Esophagus squamous epithelium (tissue), 5 donors: ENCODE results near the gene HNRNPUL2. TPM values are rescaled to one million over a fixed set of nuclear protein-coding genes. Genes with fewer than 3 reads are reported as not detected.
A peak's percentile ranks its signal among the peaks of the same experiment; 100 is the strongest.
"Not testable (repeated sequence)": the region's sequence is repeated elsewhere in the genome, so short reads cannot be mapped to it uniquely, and the experiment has no call there.

Experiments
- DNase-seq: peaks from one replicate; lab custom pipeline; 2025; lab: John Stamatoyannopoulos, UW
- H3K27ac ChIP-seq, 4 donors: fragments of 200-600 bp; sonication (generic); one replicate each; pipeline ENCODE4 v1.5.1; 2016 to 2019; ENCODE audit warnings: mild to moderate bottlenecking in 1 of 4
- H3K27me3 ChIP-seq, 4 donors: fragments of 200-600 bp; sonication (generic); 1 replicate in 3 of 4; 2 replicates in 1 of 4; pipeline versions ENCODE4 v1.5.1 to v1.6.0; 2017 to 2021; ENCODE audit warnings: antibody characterized with exemption in 1 of 4
- H3K36me3 ChIP-seq, 3 donors: fragments of 200-600 bp; sonication (generic); one replicate each; pipeline ENCODE4 v1.5.1; 2016 to 2019
- H3K4me1 ChIP-seq, 3 donors: fragments of 200-600 bp; sonication (generic); one replicate each; pipeline ENCODE4 v1.5.1; 2017 to 2019
- H3K4me3 ChIP-seq, 4 donors: fragments of 200-600 bp; sonication (generic); 1 replicate in 3 of 4; 2 replicates in 1 of 4; pipeline ENCODE4 v1.5.1; 2016 to 2019; ENCODE audit warnings: mild to moderate bottlenecking in 2 of 4, moderate library complexity in 1 of 4
- H3K9me3 ChIP-seq, 3 donors: fragments of 200-600 bp; sonication (generic); one replicate each; pipeline ENCODE4 v1.5.1; 2016 to 2019
- CTCF ChIP-seq, 6 experiments: fragments of 450-650 bp in 4 of 6; fragments of 200-600 bp in 2 of 6; sonication (generic) in 2 of 6; IDR thresholded peaks; one replicate each; pipeline ENCODE4 v1.5.1; 2016 to 2019; ENCODE audit warnings: antibody characterized with exemption in 6 of 6, mild to moderate bottlenecking in 4 of 6, moderate library complexity in 4 of 6
- POLR2A ChIP-seq, 4 donors: fragments of 450-650 bp; IDR thresholded peaks; one replicate each; pipeline ENCODE4 v1.6.1; 2017; ENCODE audit warnings: antibody characterized with exemption in 4 of 4, mild to moderate bottlenecking in 4 of 4, moderate library complexity in 3 of 4
- WGBS, 2 donors: methylation state at CpG; one replicate each; pipeline ENCODE4 v1.1.5; 2018; 5-methylcytosine and 5-hydroxymethylcytosine counted together
- intact Hi-C: fragments of 100-400 bp; cut with DNase I; formaldehyde crosslinking; loops from one replicate; pipeline ENCODE4 v1.15.0; 2022
- total RNA-seq, 4 donors: library from RNA; depleted of rRNA; stranded (reverse); fragments of >200 nt; gene quantifications; one replicate each; pipeline ENCODE4 v1.1.0, GENCODE V29; 2016
- donor health status: DM: yes; HTN: yes; CAD: no.

The HNRNPUL2 gene
- total RNA-seq, 4 donors from 2014 or later = 14.4 to 33.0 (median 26.4) TPM

GRCh38 chr11:62705880-62706849 lies 21.1 kb downstream of the HNRNPUL2 start:
- 10 to 39% methylated on average over 3 to 29 of the region's 73 CpGs for WGBS, 2 donors

GRCh38 chr11:62705413-62705812 lies 21.8 kb downstream of the HNRNPUL2 start:
- no peak for TF ChIP-seq POLR2A (IDR thresholded peaks at IDR 0.05)
- no peak for TF ChIP-seq CTCF (IDR thresholded peaks at IDR 0.05)
- DNase-seq = no peak
- H3K9me3 ChIP-seq = no peaks in the 10 kb centered on the region
- H3K27me3 ChIP-seq = no peaks in the 10 kb centered on the region
- intact Hi-C loops = no loop called here
- WGBS, 2 donors = 44 to 49% methylated on average over 6 of the region's 7 CpGs
- H3K27ac ChIP-seq = peak overlapping the region; percentile 76 to 89 (median 82)
- peak overlapping the region; percentile 57 to 76 (median 71) for H3K4me3 ChIP-seq
- H3K36me3 ChIP-seq = peaks cover 0 to 28% (median 0%) of the 10 kb centered on the region in 3 donors
- peaks cover 28 to 53% (median 31%) of the 10 kb centered on the region in 3 donors for H3K4me1 ChIP-seq

More at GRCh38 chr11:62705880-62706849, 21.1 kb downstream of the HNRNPUL2 start:
- no peak for TF ChIP-seq CTCF (IDR thresholded peaks at IDR 0.05)
- TF ChIP-seq POLR2A (IDR thresholded peaks at IDR 0.05) = peak in 2 of 4 donors; percentile 24 to 50
- intact Hi-C loops = no loop called here
- H3K4me1 ChIP-seq = peaks cover 28 to 58% (median 33%) of the 10 kb centered on the region in 3 donors
- H3K27me3 ChIP-seq = no peaks in the 10 kb centered on the region
- no peaks in the 10 kb centered on the region for H3K9me3 ChIP-seq
- peak; percentile 68 for DNase-seq
- peak overlapping the region; percentile 57 to 76 (median 71) for H3K4me3 ChIP-seq
- H3K27ac ChIP-seq = peak overlapping the region; percentile 76 to 89 (median 82)
- H3K36me3 ChIP-seq = peaks cover 0 to 31% (median 0%) of the 10 kb centered on the region in 3 donors

GRCh38 chr11:62703921-62704320 lies 23.3 kb downstream of the HNRNPUL2 start:
- H3K27me3 ChIP-seq, H3K27ac ChIP-seq, intact Hi-C loops, DNase-seq, H3K4me3 ChIP-seq, H3K9me3 ChIP-seq: not testable (repeated sequence)
- Histone ChIP-seq H3K4me1 (peaks cover 21 to 43% (median 26%) of the 10 kb centered on the region in 3 donors), H3K36me3 (peaks cover 0 to 28% (median 0%) of the 10 kb centered on the region in 3 donors)
- WGBS, 2 donors = 81 to 86% methylated on average over 4 of the region's 4 CpGs

- intact Hi-C loops = no loop called here
- no peak for TF ChIP-seq POLR2A (IDR thresholded peaks at IDR 0.05)
- TF ChIP-seq CTCF (IDR thresholded peaks at IDR 0.05) = no peak
- peaks cover 0 to 34% (median 0%) of the 10 kb centered on the region in 3 donors for H3K36me3 ChIP-seq
- no peak overlapping the region for H3K4me3 ChIP-seq
- no peaks in the 10 kb centered on the region for H3K9me3 ChIP-seq
- no peaks in the 10 kb centered on the region for H3K27me3 ChIP-seq
- no peak for DNase-seq
- H3K27ac ChIP-seq = peak overlapping the region in 2 of 4 donors; percentile 29
- peaks cover 15 to 26% (median 18%) of the 10 kb centered on the region in 3 donors for H3K4me1 ChIP-seq
- 74 to 76% methylated on average over 10 to 11 of the region's 11 CpGs for WGBS, 2 donors
Observed at GRCh38 chr11:62702246-62702645, 25.0 kb downstream of the HNRNPUL2 start.

GRCh38 chr11:62694455-62695167 lies 32.6 kb downstream of the HNRNPUL2 start:
- H3K9me3 ChIP-seq = no peaks in the 10 kb centered on the region
- 34 to 55% methylated on average over 10 to 13 of the region's 14 CpGs for WGBS, 2 donors
- H3K4me1 ChIP-seq = peaks cover 0 to 36% (median 17%) of the 10 kb centered on the region in 3 donors
- intact Hi-C loops = no loop called here
- no peak overlapping the region for H3K4me3 ChIP-seq
- H3K36me3 ChIP-seq = peaks cover 8 to 54% (median 9%) of the 10 kb centered on the region in 3 donors
- H3K27ac ChIP-seq = peak overlapping the region in 1 of 4 donors; percentile 25
- TF ChIP-seq POLR2A (IDR thresholded peaks at IDR 0.05) = no peak
- peak; percentile 62 to 82 (median 72) for TF ChIP-seq CTCF (IDR thresholded peaks at IDR 0.05)
- no peak for DNase-seq
- H3K27me3 ChIP-seq = no peaks in the 10 kb centered on the region

- peak overlapping the region in 3 of 4 donors; percentile 3 to 55 (median 25) for H3K27ac ChIP-seq
- peaks cover 8 to 47% (median 9%) of the 10 kb centered on the region in 3 donors for H3K36me3 ChIP-seq
- H3K4me3 ChIP-seq, DNase-seq, H3K27me3 ChIP-seq, intact Hi-C loops, H3K9me3 ChIP-seq: not testable (repeated sequence)
- WGBS, 2 donors = 36 to 58% methylated on average over 4 of the region's 4 CpGs
- peaks cover 0 to 45% (median 17%) of the 10 kb centered on the region in 3 donors for H3K4me1 ChIP-seq
Observed at GRCh38 chr11:62693624-62694023, 33.6 kb downstream of the HNRNPUL2 start.
